Brain microvascular endothelial cell (primary cell): ENCODE results near the gene CHKA.

Experiments used
- DNase-seq: peaks from one replicate; pipeline ENCODE4 v3.0.0-alpha.2; 2020
- H3K27ac ChIP-seq: fragments of 250-450 bp; sonication (Bioruptor Pico); 2 replicates; pipeline ENCODE4 v1.5.1; 2020; ENCODE audit warnings: mild to moderate bottlenecking, moderate library complexity
- H3K27me3 ChIP-seq: fragments of 250-450 bp; sonication (Bioruptor Pico); replicated peaks from 2 replicates; pipeline ENCODE4 v1.5.1; 2020; ENCODE audit warnings: mild to moderate bottlenecking
- H3K36me3 ChIP-seq: fragments of 250-450 bp; sonication (Bioruptor Pico); replicated peaks from 2 replicates; pipeline ENCODE4 v1.5.1; 2020; ENCODE audit warnings: mild to moderate bottlenecking
- H3K4me3 ChIP-seq: 2 replicates; pipeline ENCODE4 v1.5.1; 2011; ENCODE audit warnings: low read depth, mild to moderate bottlenecking, control low read depth, low read length, moderate library complexity
- in situ Hi-C: cut with HindIII; loops from 2 replicates; pipeline ENCODE4 v1.10.0; 2017; ENCODE audit warnings: low sequenced_read_pairs, low pct_ligation_motif_present
- TF ChIP-seq, protein P1 (sequence below): IDR thresholded peaks from 2 replicates; pipeline ENCODE4 v1.5.1; 2011; ENCODE audit warnings: low read depth, mild to moderate bottlenecking, moderate library complexity, low read length, control low read depth, inconsistent platforms; ENCODE audit errors: missing control alignments

The CHKA gene

DNA sequence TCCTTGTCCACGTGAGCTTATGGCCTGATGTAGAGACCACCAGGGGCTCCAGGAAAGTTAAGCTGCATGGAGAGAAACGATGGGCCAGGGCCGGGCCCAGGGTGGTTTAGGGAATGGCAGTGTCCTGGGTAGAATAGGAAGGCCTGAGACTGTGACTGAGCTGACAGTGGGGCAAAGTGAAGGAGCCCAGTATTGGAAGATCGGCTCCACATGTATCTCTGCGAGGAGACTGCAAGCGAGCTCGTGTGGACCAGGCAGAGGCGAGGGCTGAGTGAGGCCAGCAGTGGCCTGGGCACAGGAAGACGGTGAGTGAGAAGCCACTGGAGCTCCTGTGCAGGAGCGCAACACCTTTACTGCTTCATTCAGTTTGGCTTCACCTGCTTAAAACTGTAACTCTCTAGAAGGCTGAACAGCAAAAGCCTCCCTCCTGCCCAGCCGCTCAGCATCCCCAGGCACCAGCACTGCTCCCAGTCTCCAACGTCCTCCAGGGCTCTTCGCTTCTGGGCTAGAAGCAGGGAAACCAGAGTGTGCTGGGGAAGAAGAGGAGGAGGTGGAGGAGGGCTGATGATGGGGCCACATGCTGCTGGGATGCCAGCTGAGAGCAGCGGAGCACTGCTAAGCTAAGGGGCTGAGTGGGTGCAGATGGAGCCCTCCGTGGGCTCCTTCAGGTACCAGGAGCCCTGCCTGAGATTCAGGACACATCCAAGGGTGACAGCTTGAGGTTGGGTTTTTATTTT lies 68.9 kb downstream of the CHKA start:
- peaks cover 53% of the 10 kb centered on the region for H3K36me3 ChIP-seq
- no peak for DNase-seq
- H3K27me3 ChIP-seq, result no peaks in the 10 kb centered on the region
- H3K27ac ChIP-seq, result no peak overlapping the region
- H3K4me3 ChIP-seq, result no peak overlapping the region
- in situ Hi-C loops, result no loop called here
- TF ChIP-seq, protein P1, sequence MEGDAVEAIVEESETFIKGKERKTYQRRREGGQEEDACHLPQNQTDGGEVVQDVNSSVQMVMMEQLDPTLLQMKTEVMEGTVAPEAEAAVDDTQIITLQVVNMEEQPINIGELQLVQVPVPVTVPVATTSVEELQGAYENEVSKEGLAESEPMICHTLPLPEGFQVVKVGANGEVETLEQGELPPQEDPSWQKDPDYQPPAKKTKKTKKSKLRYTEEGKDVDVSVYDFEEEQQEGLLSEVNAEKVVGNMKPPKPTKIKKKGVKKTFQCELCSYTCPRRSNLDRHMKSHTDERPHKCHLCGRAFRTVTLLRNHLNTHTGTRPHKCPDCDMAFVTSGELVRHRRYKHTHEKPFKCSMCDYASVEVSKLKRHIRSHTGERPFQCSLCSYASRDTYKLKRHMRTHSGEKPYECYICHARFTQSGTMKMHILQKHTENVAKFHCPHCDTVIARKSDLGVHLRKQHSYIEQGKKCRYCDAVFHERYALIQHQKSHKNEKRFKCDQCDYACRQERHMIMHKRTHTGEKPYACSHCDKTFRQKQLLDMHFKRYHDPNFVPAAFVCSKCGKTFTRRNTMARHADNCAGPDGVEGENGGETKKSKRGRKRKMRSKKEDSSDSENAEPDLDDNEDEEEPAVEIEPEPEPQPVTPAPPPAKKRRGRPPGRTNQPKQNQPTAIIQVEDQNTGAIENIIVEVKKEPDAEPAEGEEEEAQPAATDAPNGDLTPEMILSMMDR, result no peak

DNA sequence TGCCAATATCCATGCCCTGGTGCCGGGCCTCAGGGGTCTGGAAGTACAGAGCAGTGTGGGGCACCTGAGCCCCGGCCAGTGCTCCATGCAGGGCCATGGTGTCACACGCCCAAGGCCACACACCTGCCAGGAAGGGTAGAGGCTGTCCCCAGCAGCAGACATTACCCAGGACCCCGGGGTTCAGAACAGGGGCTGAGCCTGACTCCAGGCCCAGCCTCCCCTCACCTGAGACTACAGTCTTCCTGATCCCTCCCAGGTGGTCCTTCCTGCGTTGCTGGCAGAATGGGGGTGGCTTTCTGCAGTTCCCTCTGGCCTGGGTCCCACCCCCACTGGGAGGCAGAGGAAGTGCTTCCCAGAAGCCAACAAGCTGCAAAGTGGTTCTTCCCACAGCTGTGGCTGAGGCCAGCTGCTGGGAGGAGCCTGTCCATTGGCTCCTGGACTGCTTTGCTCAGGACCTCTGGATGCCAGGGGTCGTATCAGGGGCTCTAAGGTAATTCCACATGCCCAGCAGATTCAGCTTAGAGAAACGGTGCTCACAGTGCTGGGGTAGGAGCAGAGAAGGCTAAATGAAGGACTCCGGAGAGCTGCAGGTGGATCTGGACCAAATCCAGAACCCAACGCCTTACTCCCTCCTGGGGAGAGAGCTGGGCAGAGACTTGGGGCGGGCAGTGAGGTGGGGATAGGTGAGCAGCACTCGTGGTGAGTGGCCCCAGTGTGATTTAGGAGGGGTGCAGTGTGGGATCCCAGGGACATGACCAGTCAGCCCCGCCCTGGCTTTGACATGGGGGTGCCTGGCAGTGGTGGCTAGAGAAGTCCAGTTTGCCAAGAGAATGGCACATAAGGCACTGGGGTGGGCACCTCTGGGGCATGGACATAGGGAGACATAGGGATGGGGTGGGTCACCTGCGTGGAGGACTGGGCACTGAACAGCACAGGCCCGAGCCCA lies 69.7 kb downstream of the CHKA start:
- TF ChIP-seq, protein P1, result no peak
- in situ Hi-C loops, result no loop called here
- no peak overlapping the region for H3K27ac ChIP-seq
- no peaks in the 10 kb centered on the region for H3K27me3 ChIP-seq
- peaks cover 56% of the 10 kb centered on the region for H3K36me3 ChIP-seq
- H3K4me3 ChIP-seq, result no peak overlapping the region
- DNase-seq, result no peak

DNA sequence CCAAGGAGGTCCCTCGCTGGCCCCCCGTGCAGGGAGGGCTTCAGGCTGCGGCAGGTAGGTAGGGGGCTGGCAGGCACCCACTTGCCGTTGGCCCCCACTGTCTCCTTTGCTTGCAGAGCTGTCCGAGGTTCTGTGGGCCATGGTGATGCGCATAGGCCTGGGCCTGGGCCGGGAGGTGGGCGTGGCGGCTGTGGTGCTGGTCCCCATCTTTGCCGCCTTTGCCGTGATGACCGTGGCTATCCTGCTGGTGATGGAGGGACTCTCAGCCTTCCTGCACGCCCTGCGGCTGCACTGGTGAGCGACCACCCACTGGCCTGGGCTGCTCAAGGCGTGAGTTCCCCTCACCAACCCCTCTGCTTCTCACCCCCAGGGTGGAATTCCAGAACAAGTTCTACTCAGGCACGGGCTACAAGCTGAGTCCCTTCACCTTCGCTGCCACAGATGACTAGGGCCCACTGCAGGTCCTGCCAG lies 70.8 kb downstream of the CHKA start:
- in situ Hi-C loops, result no loop called here
- DNase-seq, result no peak
- TF ChIP-seq, protein P1, result no peak
- peaks cover 67% of the 10 kb centered on the region for H3K36me3 ChIP-seq
- H3K27ac ChIP-seq, result no peak overlapping the region
- H3K4me3 ChIP-seq, result no peak overlapping the region
- no peaks in the 10 kb centered on the region for H3K27me3 ChIP-seq

DNA sequence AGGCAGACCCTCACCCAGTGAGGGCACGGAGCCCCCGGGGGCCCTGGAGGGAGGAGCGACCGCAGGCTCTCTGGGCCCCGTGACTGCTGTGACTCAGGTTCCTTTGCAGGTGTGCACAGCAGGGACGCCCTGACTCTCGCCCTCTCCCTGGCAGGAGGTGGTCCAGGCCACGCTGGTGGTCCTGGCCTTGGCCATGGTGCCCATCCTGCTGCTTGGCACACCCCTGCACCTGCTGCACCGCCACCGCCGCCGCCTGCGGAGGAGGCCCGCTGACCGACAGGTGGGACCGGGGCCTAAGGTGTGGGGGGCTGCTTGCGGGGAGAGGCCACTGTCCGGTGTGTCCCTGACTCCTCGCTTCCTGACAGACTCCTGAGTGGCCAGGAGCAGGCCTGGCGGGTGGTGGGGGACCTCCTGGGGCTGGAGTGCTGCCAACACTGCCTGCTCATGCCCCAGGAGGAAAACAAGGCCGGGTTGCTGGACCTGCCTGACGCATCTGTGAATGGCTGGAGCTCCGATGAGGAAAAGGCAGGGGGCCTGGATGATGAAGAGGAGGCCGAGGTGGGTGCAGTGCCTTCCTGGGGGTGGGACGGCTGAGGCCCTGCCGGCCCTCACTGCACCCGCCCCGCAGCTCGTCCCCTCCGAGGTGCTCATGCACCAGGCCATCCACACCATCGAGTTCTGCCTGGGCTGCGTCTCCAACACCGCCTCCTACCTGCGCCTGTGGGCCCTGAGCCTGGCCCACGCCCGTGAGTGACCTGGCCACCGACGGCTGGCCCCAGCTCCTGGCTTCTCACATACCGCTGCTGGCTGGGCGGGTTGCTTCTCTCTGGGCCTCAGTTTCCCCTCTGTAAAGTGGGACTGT lies 71.4 kb downstream of the CHKA start:
- Histone ChIP-seq H3K27ac (no peak overlapping the region), H3K36me3 (peaks cover 72% of the 10 kb centered on the region), H3K4me3 (no peak overlapping the region), H3K27me3 (no peaks in the 10 kb centered on the region)
- no peak for DNase-seq
- TF ChIP-seq, protein P1, result no peak
- in situ Hi-C loops, result no loop called here

DNA sequence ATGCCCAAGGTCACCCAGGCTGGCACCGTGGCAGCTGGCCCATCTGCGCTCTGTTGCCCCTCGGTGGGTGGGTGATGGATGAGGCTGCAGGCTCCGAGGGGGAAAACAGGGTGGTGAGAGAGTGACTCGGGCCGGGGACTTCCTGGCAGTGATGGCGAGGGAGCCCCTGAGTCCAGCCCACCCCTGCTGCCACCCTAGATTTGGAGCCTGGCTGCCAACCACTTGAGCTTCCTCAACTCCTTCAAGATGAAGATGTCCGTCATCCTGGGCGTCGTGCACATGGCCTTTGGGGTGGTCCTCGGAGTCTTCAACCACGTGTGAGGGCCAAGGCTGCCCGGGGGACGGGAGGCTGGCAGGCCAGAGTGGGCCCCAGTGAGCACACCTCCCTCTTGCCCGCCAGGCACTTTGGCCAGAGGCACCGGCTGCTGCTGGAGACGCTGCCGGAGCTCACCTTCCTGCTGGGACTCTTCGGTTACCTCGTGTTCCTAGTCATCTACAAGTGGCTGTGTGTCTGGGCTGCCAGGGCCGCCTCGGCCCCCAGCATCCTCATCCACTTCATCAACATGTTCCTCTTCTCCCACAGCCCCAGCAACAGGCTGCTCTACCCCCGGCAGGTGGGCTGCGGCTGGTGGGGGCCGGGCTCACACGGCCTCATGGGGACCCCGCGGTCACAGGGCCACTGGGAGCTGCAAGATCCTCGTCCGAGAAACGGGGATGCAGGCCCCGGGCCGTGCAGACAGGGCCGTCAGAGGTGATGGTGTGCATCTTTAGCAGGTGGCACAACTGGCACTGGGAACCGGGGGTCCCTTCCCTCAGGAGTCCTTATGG lies 72.3 kb downstream of the CHKA start:
- Histone ChIP-seq H3K4me3 (no peak overlapping the region), H3K27me3 (no peaks in the 10 kb centered on the region), H3K27ac (no peak overlapping the region), H3K36me3 (peaks cover 80% of the 10 kb centered on the region)
- TF ChIP-seq, protein P1, result no peak
- in situ Hi-C loops, result no loop called here
- no peak for DNase-seq
